ENCODE results near the gene GPC5.
"Not testable (repeated sequence)": the region's sequence is repeated elsewhere in the genome, so short reads cannot be mapped to it uniquely, and the experiment has no call there.

The GPC5 gene

DNA sequence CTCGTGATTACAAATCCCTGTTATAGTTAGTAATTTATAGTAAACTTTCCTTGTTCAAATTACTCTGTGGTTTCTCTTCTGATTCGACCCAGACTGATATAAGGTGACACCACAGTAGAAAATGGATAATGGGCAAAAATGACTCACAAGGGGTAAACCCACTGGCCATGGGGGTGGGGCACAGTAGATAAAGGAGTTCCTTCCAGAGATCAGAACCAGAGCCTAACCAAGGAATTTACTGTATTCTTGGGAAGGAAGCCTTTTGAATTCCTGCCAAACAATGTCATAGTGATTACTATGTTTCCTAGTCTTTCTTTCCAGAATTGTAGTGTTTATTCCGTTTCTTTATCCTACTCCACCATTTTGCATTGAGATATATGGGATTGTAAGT lies 29.0 kb upstream of the GPC5 start:
- DNase-seq = no peak

DNA sequence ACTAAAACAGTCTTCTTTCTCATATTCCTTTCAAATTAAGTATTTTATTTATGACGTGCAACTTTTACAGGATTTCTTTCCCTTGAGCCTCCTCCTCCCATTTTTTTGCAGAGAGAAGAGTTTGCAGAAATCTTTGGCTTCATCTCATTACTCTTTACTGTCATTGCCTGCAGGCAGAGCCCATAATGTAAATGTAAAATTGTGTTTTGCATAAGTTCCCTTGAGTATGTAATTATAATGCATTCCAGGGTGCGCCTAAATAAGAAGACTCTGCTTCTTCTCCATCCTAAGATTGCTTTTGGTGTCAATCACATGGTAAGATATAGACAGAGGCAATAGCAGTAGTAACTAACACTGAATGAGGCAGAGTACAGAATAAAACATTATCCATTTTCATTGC lies 27.9 kb upstream of the GPC5 start:
- DNase-seq = no peak

DNA sequence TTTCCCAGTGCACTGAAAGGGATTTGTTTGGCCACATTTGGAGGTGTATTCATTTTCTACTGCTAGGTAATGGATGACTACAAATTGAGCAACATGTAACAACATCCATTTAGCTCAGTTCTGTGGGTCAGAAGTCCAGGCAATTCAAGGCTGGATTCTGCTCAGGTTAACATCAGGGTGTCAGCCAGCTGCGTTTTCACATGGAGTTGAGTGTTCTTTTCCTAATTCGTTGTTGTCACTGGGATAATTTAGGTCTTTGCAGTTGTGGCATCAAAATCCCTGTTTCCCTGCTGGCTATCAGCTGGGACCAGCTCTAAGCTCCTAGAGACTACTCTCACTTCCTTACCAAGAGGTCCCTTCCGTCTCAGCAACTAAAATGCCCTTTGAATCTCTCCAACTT lies 25.5 kb upstream of the GPC5 start:
- DNase-seq = no peak

DNA sequence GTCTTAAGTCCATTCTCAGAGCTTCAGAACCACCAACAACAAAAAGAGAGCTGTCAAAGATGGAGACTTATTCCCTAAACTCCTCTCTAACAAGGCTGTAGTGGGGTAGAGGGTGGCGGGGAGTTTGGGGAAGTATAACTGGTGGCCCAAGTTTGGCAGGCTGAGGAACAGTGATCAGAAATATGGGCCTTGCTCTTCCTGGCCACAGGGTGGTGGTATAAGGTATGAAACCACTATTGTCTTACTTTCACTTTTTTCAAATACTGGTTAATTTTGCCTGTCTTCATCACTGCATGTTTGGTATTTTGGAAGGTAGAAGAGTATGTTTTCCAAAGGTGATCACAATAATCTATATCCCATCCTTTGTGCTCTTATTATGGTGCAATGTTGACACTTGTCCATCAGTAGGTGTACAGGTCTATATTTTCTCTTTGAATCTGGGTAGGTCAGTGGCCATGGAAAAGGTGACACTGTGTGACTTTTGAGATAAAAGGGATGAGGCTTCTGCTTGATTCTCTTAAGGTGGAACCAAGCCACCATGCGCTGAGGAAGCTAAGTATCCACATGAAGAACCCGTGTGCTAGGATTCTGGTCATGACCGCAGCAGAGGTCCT lies 23.2 kb upstream of the GPC5 start:
- no peak for DNase-seq

DNA sequence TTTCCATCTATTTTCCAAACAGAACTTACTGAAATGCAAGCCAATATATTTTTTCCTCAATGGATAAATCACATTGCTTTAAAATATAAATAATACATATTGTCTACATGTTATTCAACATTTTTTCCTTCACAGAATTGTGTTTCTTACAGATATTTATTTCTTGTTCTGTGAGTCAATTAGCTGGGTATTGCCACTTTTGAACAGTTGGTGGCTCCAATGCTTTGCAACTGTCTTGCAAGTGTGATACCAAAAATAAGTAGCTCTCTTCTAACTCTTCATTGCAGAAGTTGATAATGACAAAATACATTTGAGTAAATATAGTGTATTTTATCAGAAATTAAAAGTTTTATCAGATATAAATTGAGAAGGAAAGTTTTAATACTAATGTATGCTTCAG lies 17.1 kb upstream of the GPC5 start:
- no peak for DNase-seq

DNA sequence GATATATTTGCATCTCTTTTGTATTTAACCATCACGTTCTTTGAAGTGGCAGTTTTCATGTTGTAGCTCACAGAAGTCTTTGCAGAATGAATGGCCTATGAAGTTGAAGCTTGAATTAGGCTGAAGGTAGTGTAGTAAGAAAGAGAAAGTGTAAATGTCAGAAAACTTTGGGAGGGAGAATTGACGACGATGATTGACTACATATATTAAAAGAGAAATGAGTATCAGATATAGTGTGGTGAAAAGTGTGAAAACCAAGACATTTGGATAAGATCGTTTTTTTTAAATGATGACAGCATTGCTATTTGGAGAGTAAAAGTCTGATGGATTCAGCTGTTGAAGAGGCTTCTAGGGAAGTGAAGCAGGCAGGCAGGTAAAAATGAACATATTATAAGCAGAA lies 14.6 kb upstream of the GPC5 start:
- DNase-seq = no peak

DNA sequence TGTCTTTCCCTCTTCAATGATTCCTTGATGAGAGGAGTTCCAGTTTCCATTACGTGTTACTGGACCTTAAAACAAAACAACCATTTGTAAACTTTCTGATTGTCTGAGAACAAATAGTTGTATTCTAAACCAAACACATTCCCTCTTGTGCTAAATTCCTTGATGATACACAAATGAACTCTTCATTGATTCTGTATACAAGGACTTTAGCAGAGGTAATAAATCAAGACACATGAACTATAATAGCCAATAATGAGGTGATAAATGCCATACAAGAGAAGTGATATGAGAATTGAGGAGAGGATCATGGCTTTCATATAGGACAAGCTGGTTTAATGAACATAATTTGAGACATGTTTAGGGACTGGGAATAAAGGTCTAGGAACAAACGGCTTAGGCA lies 13.5 kb upstream of the GPC5 start:
- no peak for DNase-seq

DNA sequence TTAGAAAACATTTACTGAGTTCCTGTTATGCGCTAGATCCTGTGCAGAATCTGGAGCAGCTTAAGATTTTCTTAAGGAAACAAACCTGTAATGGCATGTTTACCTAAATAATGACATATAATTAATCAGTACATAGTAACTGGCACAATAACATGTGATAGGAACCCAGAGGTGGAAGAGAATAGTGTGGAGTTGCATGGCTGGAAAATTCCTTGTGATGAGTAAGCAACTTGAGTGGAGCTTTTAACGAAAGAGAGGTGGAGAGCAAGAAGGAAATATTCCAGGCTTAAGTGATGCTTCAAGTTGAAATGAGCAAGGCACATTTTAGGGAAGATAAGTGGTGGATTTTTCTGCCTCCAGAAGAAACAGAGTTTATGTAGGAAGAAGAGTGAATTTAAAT lies 9.2 kb upstream of the GPC5 start:
- DNase-seq = no peak

DNA sequence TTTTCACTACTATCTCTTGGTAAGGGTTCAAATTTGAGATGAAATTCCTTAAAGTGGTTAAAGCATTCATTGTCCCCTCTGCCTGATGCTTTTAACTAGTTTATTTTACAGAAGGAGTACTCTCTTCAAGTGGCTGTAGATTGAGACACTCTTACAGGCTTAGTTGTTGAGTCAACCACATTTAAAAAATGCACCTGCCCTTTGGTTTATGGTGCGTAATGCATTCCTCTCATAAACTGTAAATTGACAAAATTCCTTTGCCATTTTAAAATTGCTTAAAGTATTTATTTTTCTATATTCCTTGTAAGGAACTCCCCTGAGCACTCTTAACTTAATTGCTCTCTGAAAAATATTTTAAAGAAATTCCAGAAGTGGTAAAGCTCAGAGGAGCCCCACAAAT lies 826 bp upstream of the GPC5 start:
- DNase-seq = no peak

DNA sequence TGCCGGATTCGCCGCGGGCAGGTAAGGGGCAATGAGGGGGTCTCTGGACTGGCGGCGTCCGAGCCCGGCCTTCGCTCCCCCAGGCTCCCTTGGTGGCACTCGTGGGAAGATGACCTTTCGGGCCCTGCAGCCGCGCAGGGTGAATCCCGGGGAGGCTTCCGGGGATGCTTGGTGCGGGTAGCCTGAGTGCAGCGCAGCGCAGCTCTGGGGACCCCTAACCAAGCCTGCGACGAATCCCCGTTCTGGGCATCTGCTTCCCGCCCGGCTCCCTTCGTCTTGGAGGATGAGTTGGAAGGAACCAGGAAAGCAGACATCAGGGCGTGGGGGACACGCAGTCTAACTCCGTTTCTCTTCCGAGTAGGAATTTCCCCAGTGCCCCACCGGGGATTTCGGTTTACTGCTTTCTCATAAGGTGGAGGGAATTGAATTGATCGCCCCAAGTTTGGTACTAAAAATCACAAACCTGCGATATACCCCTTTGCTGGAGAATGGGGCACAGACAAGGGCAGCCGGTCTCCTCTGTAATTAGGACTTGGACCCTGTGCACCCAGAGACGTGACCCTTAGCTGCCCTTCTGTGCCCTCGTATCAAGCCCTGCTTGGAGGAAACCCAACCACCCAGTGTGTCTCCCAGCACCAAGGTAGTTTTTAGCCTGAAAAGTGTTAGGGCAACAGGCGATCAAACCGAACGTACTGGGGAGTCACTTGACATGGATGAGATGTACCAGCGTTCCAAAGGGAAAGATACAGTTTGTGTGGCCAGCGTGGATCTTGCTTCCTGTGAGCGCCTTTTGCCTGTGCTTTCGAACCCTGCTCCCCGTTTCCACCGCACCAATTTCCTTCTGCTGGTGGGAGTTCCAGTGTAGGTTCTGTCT lies 1.0 kb downstream of the GPC5 start:
- DNase-seq = no peak

DNA sequence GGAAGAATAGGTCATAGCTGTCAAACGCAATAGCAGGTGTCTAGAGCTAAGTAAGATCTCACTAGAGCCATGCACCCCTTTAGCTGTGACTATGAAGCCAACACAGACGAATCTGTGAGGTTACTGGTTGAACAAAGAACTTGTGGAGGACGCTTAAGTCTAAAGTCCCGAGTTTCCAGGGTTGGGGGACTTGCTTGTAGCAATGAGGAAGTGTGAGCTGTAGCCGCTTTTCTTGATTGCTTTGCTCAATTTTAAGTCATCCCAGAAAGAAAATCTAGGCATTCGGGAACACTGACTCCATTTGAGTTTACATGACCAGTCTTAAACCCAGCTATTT lies 1.6 kb downstream of the GPC5 start:
- DNase-seq = no peak

DNA sequence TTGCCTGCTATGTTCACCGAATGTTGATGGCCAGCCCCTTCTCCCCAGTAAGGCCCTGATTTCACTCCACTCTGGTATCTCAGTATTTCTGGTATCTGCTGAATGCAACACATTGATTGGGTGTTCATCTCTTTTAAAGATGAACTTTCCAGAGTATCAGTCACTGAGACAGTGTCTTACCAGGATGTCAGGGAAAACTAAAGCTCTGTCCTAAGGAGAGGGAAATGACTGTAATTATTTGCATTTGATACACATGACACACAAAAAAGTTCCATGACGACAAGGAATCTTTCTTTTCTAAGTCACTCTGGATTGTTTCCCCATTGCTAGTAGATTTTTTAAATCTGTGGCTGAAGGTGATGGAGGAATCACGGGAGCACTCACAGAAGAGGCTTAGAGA lies 2.2 kb downstream of the GPC5 start:
- DNase-seq = no peak

DNA sequence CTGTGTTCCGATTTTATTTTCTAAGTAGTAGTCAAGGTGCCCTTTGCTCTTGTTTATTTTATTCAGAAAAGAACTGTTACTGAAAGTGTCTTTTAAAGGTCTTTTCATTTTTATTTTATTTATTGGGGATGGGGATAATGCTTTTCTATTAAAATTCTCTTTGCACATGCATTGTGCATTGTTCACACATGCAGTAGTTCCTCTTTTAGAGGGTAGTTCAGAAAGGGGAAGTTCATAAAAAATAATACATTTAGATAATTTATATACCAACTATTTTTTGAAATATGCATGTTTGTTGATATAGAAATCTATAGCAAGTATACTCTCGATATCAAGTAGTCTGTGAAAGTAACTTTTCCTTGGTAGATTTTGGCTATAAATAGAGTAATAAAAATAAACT lies 3.5 kb downstream of the GPC5 start:
- no peak for DNase-seq

DNA sequence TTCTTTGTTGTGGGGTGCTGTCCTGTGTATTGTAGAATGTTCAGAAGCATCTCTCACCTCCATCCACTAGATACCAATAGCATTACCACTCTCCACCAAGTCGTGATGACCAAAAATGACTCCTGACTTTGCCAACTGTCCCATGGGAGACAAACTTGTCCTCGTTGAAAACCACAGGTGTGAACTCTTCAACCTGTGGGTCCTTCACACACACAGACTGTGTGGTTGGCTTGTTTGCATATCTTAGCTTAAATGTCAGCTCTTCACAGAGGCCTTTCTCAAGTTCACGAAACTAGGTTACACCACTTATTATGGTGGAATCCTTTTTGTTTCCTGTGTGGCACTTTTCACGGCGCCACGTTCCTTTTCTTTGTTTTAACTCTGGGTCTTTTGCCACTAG lies 6.8 kb downstream of the GPC5 start:
- no peak for DNase-seq

DNA sequence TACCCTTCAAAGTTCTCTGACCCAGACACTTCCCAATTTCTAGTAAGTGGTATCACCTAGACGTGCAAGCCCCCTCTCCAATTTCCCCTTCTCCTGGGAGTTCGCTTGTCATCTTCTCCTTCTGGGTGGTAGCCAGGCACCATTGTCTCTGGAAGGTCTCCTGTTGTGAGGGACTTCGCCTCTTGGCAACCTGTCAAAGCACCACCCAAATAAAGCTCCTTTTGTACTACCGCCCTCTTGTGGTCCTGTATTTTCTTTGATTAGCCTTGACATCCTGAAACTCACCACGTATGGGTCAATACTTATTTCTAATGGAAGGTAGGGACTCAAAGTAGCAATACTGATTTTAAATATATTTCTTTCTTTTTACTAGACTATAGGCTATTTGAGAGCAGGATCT lies 8.2 kb downstream of the GPC5 start:
- DNase-seq = peak; percentile 41

DNA sequence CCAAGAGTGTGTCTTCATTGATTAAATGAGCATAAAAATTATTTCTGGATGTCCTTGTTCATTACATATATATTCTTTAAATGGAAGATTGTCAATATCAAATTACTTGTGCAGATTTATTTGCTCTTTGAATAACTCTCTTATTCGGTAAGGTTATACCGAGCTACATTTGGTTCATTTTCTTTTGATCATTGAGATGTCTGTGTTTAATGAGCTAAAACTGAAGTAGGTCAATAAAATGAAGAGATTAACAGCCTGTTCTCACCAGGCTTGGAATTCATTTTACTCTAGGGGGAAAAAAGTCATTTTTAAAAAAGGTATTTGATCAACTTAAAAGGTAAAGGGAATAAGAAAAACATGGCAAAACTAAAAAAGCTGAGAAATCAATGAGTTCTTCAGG lies 10.6 kb downstream of the GPC5 start:
- DNase-seq = no peak

DNA sequence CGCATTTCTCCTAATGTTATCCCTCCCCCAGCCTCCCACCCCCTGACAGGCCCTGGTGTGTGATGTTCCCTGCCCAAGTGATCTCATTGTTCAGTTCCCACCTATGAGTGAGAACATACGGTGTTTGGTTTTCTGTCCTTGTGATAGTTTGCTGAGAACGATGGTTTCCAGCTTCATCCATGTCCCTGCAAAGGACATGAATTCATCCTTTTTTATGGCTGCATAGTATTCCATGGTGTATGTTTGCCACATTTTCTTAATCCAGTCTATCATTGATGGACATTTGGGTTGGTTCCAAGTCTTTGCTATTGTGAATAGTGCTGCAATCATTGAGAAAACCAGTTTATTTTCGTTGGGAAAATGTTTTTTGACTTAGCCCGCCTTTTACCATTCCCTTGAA lies 18.2 kb downstream of the GPC5 start:
- not testable (repeated sequence) for DNase-seq

DNA sequence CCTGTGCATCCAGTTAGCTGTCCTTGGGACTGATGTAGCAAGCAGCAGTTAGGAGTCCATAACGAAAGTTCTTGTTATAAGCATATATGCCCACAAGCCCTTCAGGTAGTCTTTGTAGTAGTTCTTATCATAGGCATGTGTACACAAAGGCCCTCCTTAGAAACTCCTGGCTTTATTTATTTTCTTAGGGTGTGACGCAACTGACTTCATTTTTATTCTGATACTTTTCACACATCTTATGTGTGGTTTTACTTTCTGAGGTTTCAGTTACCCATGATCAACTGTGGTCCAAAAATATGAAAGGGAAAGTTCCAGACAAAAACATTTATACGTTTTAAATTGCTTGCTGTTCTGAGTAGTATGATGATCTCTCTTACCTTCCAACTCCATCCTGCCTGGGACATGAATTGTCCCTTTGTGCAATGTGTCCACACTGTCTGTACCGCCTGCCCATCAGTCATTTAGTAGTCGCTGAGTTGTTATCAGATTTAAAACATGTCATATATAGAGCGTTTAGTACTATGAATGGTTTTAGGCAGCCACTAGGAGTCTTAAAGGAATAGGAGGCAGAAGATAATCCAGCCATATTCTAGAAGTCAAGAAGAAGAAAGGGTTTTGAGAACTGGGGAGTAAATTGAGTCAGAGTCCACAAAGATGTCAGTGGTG lies 19.4 kb downstream of the GPC5 start:
- DNase-seq = no peak

DNA sequence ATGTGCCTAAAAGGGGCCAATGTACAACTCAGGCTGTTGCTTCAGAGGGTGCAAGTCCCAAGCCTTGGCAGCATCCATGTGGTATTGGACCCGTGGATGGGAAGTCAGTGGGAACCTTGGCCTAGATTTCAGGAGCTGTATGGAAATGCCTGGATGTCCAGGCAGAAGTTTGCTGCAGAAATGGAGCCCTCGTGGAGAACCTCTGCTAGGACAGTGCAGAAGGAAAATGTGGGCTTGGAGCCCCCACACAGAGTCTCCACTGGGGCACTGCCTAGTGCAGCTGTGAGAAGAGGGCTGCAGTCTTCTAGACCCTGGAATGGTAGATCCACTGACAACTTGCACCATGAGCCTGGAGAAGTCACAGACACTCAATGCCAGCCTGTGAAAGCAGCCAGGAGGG lies 28.5 kb downstream of the GPC5 start:
- no peak for DNase-seq

DNA sequence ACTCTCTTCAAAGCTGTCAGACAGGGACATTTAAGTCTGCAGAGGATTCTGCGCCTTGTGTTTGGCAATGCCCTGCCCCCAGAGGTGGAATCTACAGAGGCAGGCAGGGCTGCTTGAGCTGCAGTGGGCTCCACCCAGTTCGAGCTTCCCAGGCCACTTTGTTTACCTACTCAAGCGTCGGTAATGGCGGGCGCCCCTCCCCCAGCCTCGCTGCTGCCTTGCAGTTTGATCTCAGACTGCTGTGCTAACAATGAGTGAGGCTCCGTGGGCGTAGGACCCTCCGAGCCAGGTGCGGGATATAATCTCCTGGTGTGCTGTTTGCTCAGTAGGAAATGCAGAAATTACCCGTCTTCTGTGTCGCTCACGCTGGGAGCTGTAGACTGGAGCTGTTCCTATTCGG lies 40.3 kb downstream of the GPC5 start:
- DNase-seq = not testable (repeated sequence)

DNA sequence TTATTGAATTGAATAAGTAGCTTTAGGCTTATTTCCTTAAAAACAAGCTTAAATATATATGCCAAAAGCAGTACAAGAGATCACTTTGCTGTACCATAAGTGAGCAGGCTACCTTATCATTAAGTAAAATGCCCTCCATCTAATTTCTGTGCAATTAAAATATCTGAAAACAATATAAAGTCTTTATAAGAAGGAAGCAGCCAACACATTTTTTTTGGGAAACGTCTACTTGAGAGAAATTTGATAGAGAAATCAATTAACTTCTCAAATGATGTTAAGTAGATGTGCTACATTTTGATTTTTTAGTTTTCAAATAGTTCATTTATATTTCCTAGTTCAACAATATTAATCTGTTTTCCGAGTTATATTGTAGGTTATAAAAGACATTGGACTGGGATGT lies 52.5 kb downstream of the GPC5 start:
- no peak for DNase-seq

DNA sequence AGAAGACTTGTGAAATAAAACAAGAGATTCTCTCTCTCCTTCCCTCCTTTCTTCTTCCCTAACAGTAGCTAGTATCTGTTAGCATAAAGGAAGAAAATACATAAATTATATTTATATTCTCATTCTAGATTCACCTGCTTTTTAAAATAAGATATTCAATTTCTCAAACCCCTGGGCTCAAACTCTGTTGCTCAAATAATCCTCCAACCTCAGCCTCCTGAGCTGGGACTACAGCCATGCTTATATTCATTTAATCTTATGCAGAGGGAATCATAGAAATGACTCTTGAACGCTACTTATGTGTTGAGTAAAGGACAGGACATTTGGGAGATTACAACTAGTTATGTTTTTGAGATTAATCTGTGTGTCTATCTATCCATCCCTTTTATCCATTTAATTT lies 56.2 kb downstream of the GPC5 start:
- DNase-seq = no peak

DNA sequence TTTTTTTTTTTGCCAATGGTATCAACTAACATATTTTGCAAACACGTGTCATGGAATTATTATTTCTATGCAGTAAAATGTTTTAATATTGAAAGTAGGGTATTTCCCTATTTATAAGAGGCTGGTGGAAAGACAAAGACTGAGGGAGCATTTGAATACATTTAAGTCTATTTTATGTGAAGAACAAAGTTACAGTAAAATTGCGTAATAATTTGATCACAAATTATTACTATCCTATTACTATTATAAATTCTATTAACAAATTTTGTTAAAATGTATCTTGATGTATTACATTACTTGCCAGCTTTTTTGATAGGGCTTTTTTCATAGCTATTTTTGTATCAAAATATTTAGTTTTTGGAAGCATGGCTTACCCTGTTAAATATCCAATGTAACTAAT lies 58.4 kb downstream of the GPC5 start:
- DNase-seq = no peak

DNA sequence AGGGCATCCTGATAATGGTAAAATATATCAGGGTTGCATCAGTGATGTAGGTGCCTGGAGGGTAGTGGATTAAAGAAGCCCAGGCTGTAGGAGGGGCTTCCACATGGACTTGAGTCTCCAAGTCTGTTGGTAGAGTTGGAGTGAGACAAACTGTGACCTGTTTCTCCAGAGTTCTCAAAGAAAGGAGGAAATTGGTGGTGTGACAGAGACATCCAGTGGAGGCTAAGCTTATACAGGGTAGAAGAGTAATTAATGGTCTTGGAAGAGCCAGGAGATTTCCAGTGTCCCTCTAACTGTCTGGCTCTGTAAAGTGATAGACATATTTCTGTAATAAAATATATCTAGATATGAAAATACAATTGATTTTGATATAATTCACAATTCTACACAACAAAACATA lies 61.1 kb downstream of the GPC5 start:
- no peak for DNase-seq

DNA sequence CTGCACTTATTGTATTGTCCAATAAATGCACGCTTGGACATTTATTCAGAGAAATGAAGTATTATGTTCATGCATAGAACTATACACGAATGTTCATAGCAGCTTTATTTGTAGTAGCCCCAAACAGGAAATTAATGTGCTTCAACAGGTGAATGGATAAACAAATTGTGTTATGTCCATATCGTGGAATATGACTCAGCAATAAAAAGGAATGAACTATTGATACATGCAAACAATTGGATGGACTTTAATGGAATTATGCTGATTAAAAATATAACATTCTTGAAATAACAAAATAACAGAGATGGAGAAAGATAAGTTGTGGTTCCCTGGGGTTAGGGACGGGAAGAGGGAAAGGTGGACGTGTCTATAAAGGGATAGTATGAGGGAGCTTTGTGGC lies 65.9 kb downstream of the GPC5 start:
- no peak for DNase-seq

All from NCI-H2171 (cell line).